Measurements from ENCODE around the gene DTX4.
"Not testable (repeated sequence)": the region's sequence is repeated elsewhere in the genome, so short reads cannot be mapped to it uniquely, and the experiment has no call there.

The DTX4 gene

GRCh38 chr11:59171508-59172322, at the start of gene DTX4:
Gene DTX4 (plus strand): TSS chr11:59172132. CDS start chr11:59172596, 464 bp downstream.
- DNase-seq: peak; percentile 85

- peak; percentile 73 for DNase-seq
These were observed 36.1 kb upstream of the DTX4 start for GRCh38 chr11:59135648-59136461.

GRCh38 chr11:59136551-59136950, 35.4 kb upstream of the DTX4 start:
- not testable (repeated sequence) for DNase-seq

GRCh38 chr11:59137190-59137589, 34.7 kb upstream of the DTX4 start:
- DNase-seq: no peak

- DNase-seq: no peak
These were observed 33.3 kb upstream of the DTX4 start for GRCh38 chr11:59138643-59139042.

GRCh38 chr11:59141191-59141590, 30.7 kb upstream of the DTX4 start:
- DNase-seq: no peak

GRCh38 chr11:59141673-59142460, 30.1 kb upstream of the DTX4 start:
- peak; percentile 62 for DNase-seq

GRCh38 chr11:59142530-59143507, 29.1 kb upstream of the DTX4 start, which contains the start of gene FAM111A:
Gene FAM111A (plus strand): TSS chr11:59142856. CDS start chr11:59148873, 6,017 bp downstream.
- peak; percentile 87 for DNase-seq

GRCh38 chr11:59144096-59144495, 27.8 kb upstream of the DTX4 start:
- no peak for DNase-seq

- peak; percentile 84 for DNase-seq
These were observed 27.2 kb upstream of the DTX4 start for GRCh38 chr11:59144579-59145345.

GRCh38 chr11:59145534-59145933, 26.4 kb upstream of the DTX4 start:
- DNase-seq: peak; percentile 47

- DNase-seq: no peak
These were observed 20.2 kb upstream of the DTX4 start for GRCh38 chr11:59151761-59152160.

- DNase-seq: no peak
These were observed 19.5 kb upstream of the DTX4 start for GRCh38 chr11:59152312-59152951.

GRCh38 chr11:59154610-59155009, 17.3 kb upstream of the DTX4 start:
- DNase-seq: no peak

GRCh38 chr11:59157433-59157832, 14.5 kb upstream of the DTX4 start:
- no peak for DNase-seq

- peak; percentile 73 for DNase-seq
These were observed 13.5 kb upstream of the DTX4 start for GRCh38 chr11:59158206-59159068.

GRCh38 chr11:59164028-59164427, 7.9 kb upstream of the DTX4 start:
- no peak for DNase-seq

GRCh38 chr11:59172345-59173079, 580 bp downstream of the DTX4 start:
- DNase-seq: no peak
